NB4 (cell line): ENCODE results near the gene STK38.

Source experiments
- CTCF ChIP-seq: IDR thresholded peaks from one replicate; pipeline ENCODE4 v1.5.1; 2012; ENCODE audit warnings: low read depth, low read length
- MAX ChIP-seq: IDR thresholded peaks from 2 replicates; pipeline ENCODE4 v1.6.1; 2011; ENCODE audit warnings: low read depth, low read length
- MYC ChIP-seq: IDR thresholded peaks from 2 replicates; pipeline ENCODE4 v1.6.1; 2011; ENCODE audit warnings: low read depth, low read length
- POLR2A ChIP-seq: IDR thresholded peaks from 2 replicates; pipeline ENCODE4 v1.6.1; 2011; ENCODE audit warnings: mild to moderate bottlenecking; ENCODE audit not compliant: insufficient read length; ENCODE audit errors: extremely low read depth

GRCh38 chr6:36469148-36469661, 78.1 kb downstream of the STK38 start:
- TF ChIP-seq CTCF: no peak
- TF ChIP-seq MAX: no peak
- no peak for TF ChIP-seq POLR2A
- TF ChIP-seq MYC: no peak
